H1 (cell line): ENCODE results near the gene NALF2. TPM values are rescaled to one million over a fixed set of nuclear protein-coding genes. Genes with fewer than 3 reads are reported as not detected.

Experiments
- POLR2AphosphoS5 ChIP-seq: IDR thresholded peaks from 2 replicates; pipeline ENCODE4 v1.6.1; 2011; ENCODE audit warnings: low read depth, low read length
- polyA plus RNA-seq, 7 experiments: library from polyadenylated mRNA; depleted of rRNA in 3 of 7; stranded (reverse) in 5 of 7; unstranded in 2 of 7; fragments of >200 nt in 5 of 7; fragments of 200-250 nt in 2 of 7; gene quantifications; 1 replicate in 5 of 7; 2 replicates in 1 of 7; 4 replicates in 1 of 7; pipeline versions ENCODE4 v1.2.1 to v1.2.3, GENCODE V29; 2011 to 2013; ENCODE audit warnings: missing spikeins in 2 of 7, mixed read lengths in 2 of 7
- total RNA-seq: library from RNA; stranded (reverse); fragmentation: NEBNext Ultra II Directional; extraction: Animal tissue kit (Norgen Biotek cat#: 25700); gene quantifications from 2 replicates; pipeline ENCODE4 v1.2.1, GENCODE V29; 2021

The NALF2 gene
- total and polyA plus RNA-seq, 2 of the 8 experiments (the other 6 are each of a cell fraction or from before 2014, with no cell fraction given): 7.5 to 15.6 TPM

- TF ChIP-seq POLR2AphosphoS5: no peak
Observed at GRCh38 chrX:69538321-69538876, 34.3 kb downstream of the NALF2 start (continued).
